ENCODE results near the gene TSKU. TPM values are rescaled to one million over a fixed set of nuclear protein-coding genes. Genes with fewer than 3 reads are reported as not detected.
"Not testable (repeated sequence)": the region's sequence is repeated elsewhere in the genome, so short reads cannot be mapped to it uniquely, and the experiment has no call there.

The TSKU gene
- total RNA-seq, 1 experiment from 2014 or later = 45.2 TPM

- DNase-seq (ENCODE audit: low read depth) = no peak
Observed at GRCh38 chr11:76801736-76802135, 18.6 kb downstream of the TSKU start.

- DNase-seq (ENCODE audit: low read depth) = no peak
Observed at GRCh38 chr11:76802151-76802550, 19.0 kb downstream of the TSKU start.

- no peak for DNase-seq (ENCODE audit: low read depth)
Observed at GRCh38 chr11:76802621-76803020, 19.5 kb downstream of the TSKU start.

- no peak for DNase-seq (ENCODE audit: low read depth)
Observed at GRCh38 chr11:76803023-76803422, 19.9 kb downstream of the TSKU start.

GRCh38 chr11:76803811-76804600 is 20.9 kb downstream of the TSKU start:
- DNase-seq (ENCODE audit: low read depth) = peak; percentile 68

GRCh38 chr11:76805206-76805913 is 22.2 kb downstream of the TSKU start:
- DNase-seq (ENCODE audit: low read depth) = peak; percentile 50

- no peak for DNase-seq (ENCODE audit: low read depth)
Observed at GRCh38 chr11:76806131-76806530, 23.0 kb downstream of the TSKU start.

- no peak for DNase-seq (ENCODE audit: low read depth)
Observed at GRCh38 chr11:76806608-76807205, 23.6 kb downstream of the TSKU start.

GRCh38 chr11:76807206-76807875 is 24.2 kb downstream of the TSKU start:
- peak; percentile 99 for DNase-seq (ENCODE audit: low read depth)

- no peak for DNase-seq (ENCODE audit: low read depth)
Observed at GRCh38 chr11:76808171-76808570, 25.0 kb downstream of the TSKU start.

GRCh38 chr11:76808996-76809395 is 25.8 kb downstream of the TSKU start:
- DNase-seq (ENCODE audit: low read depth) = no peak

GRCh38 chr11:76810151-76810853 is 27.1 kb downstream of the TSKU start:
- DNase-seq (ENCODE audit: low read depth) = peak; percentile 68

GRCh38 chr11:76811259-76811658 is 28.1 kb downstream of the TSKU start:
- DNase-seq (ENCODE audit: low read depth) = no peak

- DNase-seq (ENCODE audit: low read depth) = no peak
Observed at GRCh38 chr11:76814414-76814813, 31.3 kb downstream of the TSKU start.

GRCh38 chr11:76815678-76816077 is 32.5 kb downstream of the TSKU start:
- not testable (repeated sequence) for DNase-seq (ENCODE audit: low read depth)

GRCh38 chr11:76820184-76820566 is 37.0 kb downstream of the TSKU start:
- no peak for DNase-seq (ENCODE audit: low read depth)

GRCh38 chr11:76821396-76821795 is 38.2 kb downstream of the TSKU start:
- DNase-seq (ENCODE audit: low read depth) = not testable (repeated sequence)

- no peak for DNase-seq (ENCODE audit: low read depth)
Observed at GRCh38 chr11:76822406-76822805, 39.2 kb downstream of the TSKU start.

GRCh38 chr11:76823481-76824028 is 40.4 kb downstream of the TSKU start:
- peak; percentile 99 for DNase-seq (ENCODE audit: low read depth)

- DNase-seq (ENCODE audit: low read depth) = peak; percentile 82
Observed at GRCh38 chr11:76824083-76824939, 41.2 kb downstream of the TSKU start.
